ENCODE data around the gene METAP1D.
A peak's percentile ranks its signal among the peaks of the same experiment; 100 is the strongest.

The METAP1D gene

GRCh38 chr2:172082944-172083627 is 83.3 kb downstream of the METAP1D start:
- TF ChIP-seq CTCF (IDR thresholded peaks at IDR 0.05; ENCODE audit: insufficient read depth, low read depth, low read length, missing control alignments): no peak
- DNase-seq (ENCODE audit: low read depth): peak; percentile 32
- no peak overlapping the region for H3K4me3 ChIP-seq (ENCODE audit: low read length)

- no peak for DNase-seq (ENCODE audit: low read depth)
- no peak for TF ChIP-seq CTCF (IDR thresholded peaks at IDR 0.05; ENCODE audit: insufficient read depth, low read depth, low read length, missing control alignments)
- H3K4me3 ChIP-seq (ENCODE audit: low read length): no peak overlapping the region
Measured at GRCh38 chr2:172083628-172084394, 84.1 kb downstream of the METAP1D start.

- DNase-seq (ENCODE audit: low read depth): no peak
- no peak for TF ChIP-seq CTCF (IDR thresholded peaks at IDR 0.05; ENCODE audit: insufficient read depth, low read depth, low read length, missing control alignments)
- H3K4me3 ChIP-seq (ENCODE audit: low read length): no peak overlapping the region
Measured at GRCh38 chr2:172084395-172084644, 84.6 kb downstream of the METAP1D start.

GRCh38 chr2:172084645-172085459 is 85.1 kb downstream of the METAP1D start:
- no peak for TF ChIP-seq CTCF (IDR thresholded peaks at IDR 0.05; ENCODE audit: insufficient read depth, low read depth, low read length, missing control alignments)
- DNase-seq (ENCODE audit: low read depth): peak; percentile 97
- H3K4me3 ChIP-seq (ENCODE audit: low read length): peak overlapping the region; percentile 34

GRCh38 chr2:172085460-172086159 is 85.9 kb downstream of the METAP1D start, which contains the start of gene DLX1:
Gene DLX1, plus strand, starts transcription at chr2:172085507. Its CDS starts 171 bp downstream, at chr2:172085678.
- H3K4me3 ChIP-seq (ENCODE audit: low read length): peak within 1 kb of the TSS; percentile 34
- no peak for TF ChIP-seq CTCF (IDR thresholded peaks at IDR 0.05; ENCODE audit: insufficient read depth, low read depth, low read length, missing control alignments)
- no peak for DNase-seq (ENCODE audit: low read depth)
